ENCODE data around the gene GPR37L1. TPM values are rescaled to one million over a fixed set of nuclear protein-coding genes. Genes with fewer than 3 reads are reported as not detected.

The GPR37L1 gene
- total and polyA plus RNA-seq, 11 donors: 0.03 to 0.05 (median 0.04) TPM; not detected in 8

GRCh38 chr1:202093858-202094257 is 28.9 kb upstream of the GPR37L1 start:
- ATAC-seq: no peak
- no peak overlapping the region for H3K27ac ChIP-seq
- intact Hi-C loops (cut with DNase I): no loop called here
- no peaks in the 10 kb centered on the region for H3K36me3 ChIP-seq
- no peak for DNase-seq
- H3K27me3 ChIP-seq: no peaks in the 10 kb centered on the region
- 91 to 94% (median 91%) methylated on average over 6 of the region's 6 CpGs for WGBS, 4 donors
- TF ChIP-seq POLR2A (IDR thresholded peaks at IDR 0.05) (no peak), CTCF (IDR thresholded peaks at IDR 0.05) (no peak)
- H3K4me3 ChIP-seq: no peak overlapping the region
- H3K9me3 ChIP-seq: no peaks in the 10 kb centered on the region
- H3K4me1 ChIP-seq: no peaks in the 10 kb centered on the region

GRCh38 chr1:202101184-202101583 is 21.5 kb upstream of the GPR37L1 start:
- Histone ChIP-seq H3K27me3 (no peaks in the 10 kb centered on the region), H3K4me3 (no peak overlapping the region), H3K27ac (no peak overlapping the region), H3K9me3 (no peaks in the 10 kb centered on the region), H3K36me3 (no peaks in the 10 kb centered on the region), H3K4me1 (peaks cover 0 to under 1% (median 0%) of the 10 kb centered on the region in 12 donors)
- 66 to 80% (median 69%) methylated on average over 4 of the region's 4 CpGs for WGBS, 4 donors
- DNase-seq: no peak
- ATAC-seq: no peak
- TF ChIP-seq CTCF (IDR thresholded peaks at IDR 0.05) (no peak), POLR2A (IDR thresholded peaks at IDR 0.05) (no peak)
- intact Hi-C loops (cut with DNase I): loop anchor here in 1 of 10 donors (10.0 kb wide), 1 partner anchor 216 kb away; the partner anchor contains the start of gene SHISA4

GRCh38 chr1:202104073-202104472 is 18.6 kb upstream of the GPR37L1 start:
- peaks cover 0 to 25% (median 10%) of the 10 kb centered on the region in 12 donors for H3K4me1 ChIP-seq
- no peaks in the 10 kb centered on the region for H3K36me3 ChIP-seq
- H3K27me3 ChIP-seq: no peaks in the 10 kb centered on the region
- no peaks in the 10 kb centered on the region for H3K9me3 ChIP-seq
- DNase-seq (no peak), ATAC-seq (no peak)
- no peak overlapping the region for H3K4me3 ChIP-seq
- no peak overlapping the region for H3K27ac ChIP-seq
- TF ChIP-seq POLR2A (IDR thresholded peaks at IDR 0.05): no peak
- TF ChIP-seq CTCF (IDR thresholded peaks at IDR 0.05): no peak
- intact Hi-C loops (cut with DNase I): loop anchor here in 1 of 10 donors (10.0 kb wide), 1 partner anchor 219 kb away; the partner anchor contains the start of gene SHISA4
- WGBS, 4 donors: 89 to 95% (median 91%) methylated on average over 10 of the region's 10 CpGs

DNA sequence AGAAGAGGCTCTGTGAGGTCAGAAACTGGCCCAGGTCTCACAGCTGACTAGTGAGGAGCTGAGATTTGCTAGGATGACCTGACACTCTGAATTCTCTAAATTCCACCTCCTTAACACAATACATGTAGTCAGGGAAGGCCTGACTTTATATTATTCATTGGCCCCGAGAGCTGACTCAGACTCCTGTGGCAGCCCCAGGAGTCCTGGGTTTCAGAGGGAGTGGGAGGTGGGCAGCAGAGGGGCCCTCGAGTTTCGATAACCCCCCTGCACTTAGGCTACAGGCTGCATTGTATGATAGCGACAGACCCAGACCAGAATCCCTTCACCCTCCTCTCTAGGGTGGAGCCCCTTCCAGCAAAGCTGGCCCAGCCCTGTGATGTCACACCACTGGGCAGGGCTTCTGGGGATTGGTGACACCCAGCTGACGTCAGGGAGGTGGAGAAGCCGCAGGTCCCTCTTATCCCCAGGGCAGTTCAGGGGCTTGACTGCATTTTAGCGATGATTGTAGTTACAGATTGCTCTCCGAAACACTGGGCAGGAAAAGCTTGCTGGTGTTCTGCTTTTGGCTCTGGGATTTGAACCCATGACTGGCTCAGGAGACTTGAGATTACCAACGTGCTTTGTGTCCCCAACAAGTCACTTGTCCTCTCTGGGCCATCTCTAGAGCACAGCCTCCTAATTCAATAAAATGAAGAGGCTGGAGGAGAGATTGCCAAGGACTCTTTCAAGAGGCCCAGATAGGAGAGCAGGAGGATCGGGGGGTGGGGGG is 17.0 kb upstream of the GPR37L1 start:
- Histone ChIP-seq H3K4me3 (no peak overlapping the region), H3K27ac (peak overlapping the region in 4 of 12 donors; percentile 74 to 97 (median 90)), H3K36me3 (no peaks in the 10 kb centered on the region), H3K9me3 (no peaks in the 10 kb centered on the region), H3K4me1 (peaks cover 0 to 27% (median 11%) of the 10 kb centered on the region in 12 donors), H3K27me3 (no peaks in the 10 kb centered on the region)
- DNase-seq: peak in 1 of 5 donors; percentile 55
- 47 to 61% (median 55%) methylated on average over 7 to 10 of the region's 10 CpGs for WGBS, 4 donors
- TF ChIP-seq POLR2A (IDR thresholded peaks at IDR 0.05) (no peak), CTCF (IDR thresholded peaks at IDR 0.05) (no peak)
- intact Hi-C loops (cut with DNase I): loop anchor here in 2 of 10 donors (5.0 to 10.0 kb wide), 2 partner anchors 48 to 221 kb away; partner anchors contain the start of gene SHISA4 (in 1 of the 2)
- peak in 1 of 4 donors; percentile 28 for ATAC-seq
